Mesodermal cell (in vitro differentiated cells): Measurements from ENCODE around the gene DCHS1.

Experiments used
- H3K27ac ChIP-seq: 2 replicates; pipeline ENCODE4 v1.7.0; 2013; ENCODE audit warnings: mild to moderate bottlenecking, low read depth, low read length, moderate library complexity; ENCODE audit not compliant: severe bottlenecking
- H3K36me3 ChIP-seq: 2 replicates; pipeline ENCODE4 v1.7.1; 2013; ENCODE audit warnings: mild to moderate bottlenecking, low read length, moderate library complexity; ENCODE audit not compliant: control insufficient read depth, insufficient read depth
- H3K4me1 ChIP-seq: one replicate; pipeline ENCODE4 v1.7.1; 2013; ENCODE audit warnings: mild to moderate bottlenecking, low read length; ENCODE audit not compliant: insufficient read depth, control insufficient read depth, poor library complexity, severe bottlenecking
- H3K4me3 ChIP-seq: 2 replicates; pipeline ENCODE4 v1.7.0; 2013; ENCODE audit warnings: low read length, control low read depth, mild to moderate bottlenecking; ENCODE audit not compliant: insufficient read depth, poor library complexity, severe bottlenecking; ENCODE audit errors: extremely low read depth
- H3K9me3 ChIP-seq: 2 replicates; pipeline ENCODE4 v1.7.1; 2013; ENCODE audit warnings: mild to moderate bottlenecking, low read length, moderate library complexity; ENCODE audit not compliant: control insufficient read depth
- WGBS, 2 experiments: methylation state at CpG; one replicate each; pipeline ENCODE4 v1.1.5; 2013; ENCODE audit warnings: missing lambda C conversion rate in 2 of 2; ENCODE audit not compliant: insufficient coverage in 2 of 2; 5-methylcytosine and 5-hydroxymethylcytosine counted together

DCHS1 gene

DNA sequence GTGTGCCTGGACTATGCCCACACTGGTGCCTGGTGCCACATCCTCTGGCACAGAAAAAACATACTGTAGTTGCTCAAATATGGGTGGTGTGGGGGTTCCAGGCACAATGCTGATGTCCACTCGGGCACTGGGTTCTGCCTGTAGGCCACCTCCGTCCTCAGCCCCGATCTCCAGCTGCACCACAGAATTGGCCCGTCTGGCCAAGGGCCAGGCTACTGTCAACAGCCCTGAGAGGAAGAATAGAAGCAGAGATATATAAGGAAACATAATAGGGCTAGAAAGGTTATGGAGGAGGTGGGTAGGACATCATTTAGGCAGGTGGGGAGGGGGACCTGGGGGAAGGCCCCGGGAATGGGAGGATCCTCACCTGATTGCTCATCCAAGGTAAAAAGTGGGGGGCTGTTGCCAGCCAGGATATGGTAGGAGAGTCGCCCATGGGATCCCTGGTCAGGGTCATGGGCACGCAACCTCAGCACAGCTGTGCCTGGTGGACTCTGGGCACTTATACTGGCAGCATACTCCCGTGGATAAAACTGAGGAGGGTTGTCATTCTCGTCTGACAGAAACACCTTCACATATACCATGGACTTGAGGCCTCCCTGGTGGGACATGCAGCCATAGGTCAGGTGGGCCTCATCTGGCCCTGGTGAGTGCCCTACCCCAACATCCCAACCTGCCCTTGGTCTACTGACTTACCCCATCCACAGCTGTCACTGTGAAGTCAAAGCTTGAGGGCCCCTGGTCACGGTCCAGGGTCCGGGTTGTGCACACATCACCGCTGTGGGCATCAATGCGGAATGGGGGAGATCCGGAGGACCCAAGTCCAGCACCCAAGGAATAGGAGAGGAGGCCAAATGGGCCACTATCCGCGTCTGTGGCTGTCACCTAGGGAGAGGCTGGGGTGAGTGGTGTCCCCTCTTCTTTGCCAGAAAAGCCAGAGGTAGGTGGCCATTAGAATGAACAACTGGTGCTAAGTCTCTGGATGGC is 21.9 kb downstream of the DCHS1 start:
- H3K4me3 ChIP-seq, result no peak overlapping the region
- H3K27ac ChIP-seq, result no peak overlapping the region
- H3K4me1 ChIP-seq, result peaks cover 27% of the 10 kb centered on the region
- 95 to 99% methylated on average over 11 to 13 of the region's 16 CpGs for WGBS, 2 experiments
- peaks cover 71% of the 10 kb centered on the region for H3K36me3 ChIP-seq
- H3K9me3 ChIP-seq, result no peaks in the 10 kb centered on the region

DNA sequence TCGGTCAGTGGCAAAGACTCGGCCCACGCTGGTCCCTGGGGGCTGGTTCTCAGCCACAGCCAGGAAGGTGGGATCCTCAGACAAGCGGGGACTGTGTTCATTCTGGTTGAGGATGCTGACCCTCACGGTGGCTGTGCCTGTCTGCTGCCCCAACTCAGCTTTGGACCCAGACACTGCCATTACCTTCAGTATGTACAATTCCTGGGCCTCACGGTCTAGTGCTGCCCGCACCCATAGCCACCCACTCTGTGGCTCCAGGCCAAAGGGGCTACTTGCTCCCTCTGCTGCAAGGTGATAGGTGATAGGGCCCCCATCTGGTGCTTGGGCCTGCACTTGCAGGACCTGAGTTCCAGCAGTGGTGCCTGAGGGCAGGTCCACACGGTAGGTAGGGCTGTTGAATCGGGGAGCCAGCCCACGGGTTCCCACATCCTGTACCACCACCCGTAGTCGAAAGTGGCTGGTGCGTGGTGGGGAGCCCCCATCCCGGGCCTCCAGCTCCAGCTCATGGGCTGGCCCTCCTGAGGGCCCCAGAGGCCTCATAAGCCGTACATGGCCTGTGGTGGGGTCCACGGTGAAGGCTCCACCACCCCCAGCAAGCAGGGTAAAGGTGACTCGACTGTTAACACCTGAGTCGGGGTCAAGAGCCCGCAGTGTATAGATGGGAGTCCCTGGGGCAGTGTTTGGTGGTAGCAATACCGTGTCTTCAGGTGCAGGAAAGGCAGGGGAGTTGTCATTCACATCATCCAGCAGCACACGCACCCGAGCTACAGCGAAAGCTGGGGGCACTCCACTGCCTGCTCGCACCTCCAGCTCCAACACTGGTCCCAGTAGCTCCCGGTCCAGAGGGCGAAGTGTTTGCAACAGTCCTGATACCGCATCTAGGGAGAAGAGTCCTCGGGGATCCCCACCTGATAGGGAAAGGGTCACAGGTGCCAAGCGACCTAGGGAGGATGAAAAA is 23.2 kb downstream of the DCHS1 start:
- peaks cover 69% of the 10 kb centered on the region for H3K36me3 ChIP-seq
- H3K27ac ChIP-seq, result no peak overlapping the region
- WGBS, 2 experiments, result 93 to 95% methylated on average over 25 to 29 of the region's 29 CpGs
- no peaks in the 10 kb centered on the region for H3K9me3 ChIP-seq
- no peak overlapping the region for H3K4me3 ChIP-seq
- peaks cover 24% of the 10 kb centered on the region for H3K4me1 ChIP-seq

DNA sequence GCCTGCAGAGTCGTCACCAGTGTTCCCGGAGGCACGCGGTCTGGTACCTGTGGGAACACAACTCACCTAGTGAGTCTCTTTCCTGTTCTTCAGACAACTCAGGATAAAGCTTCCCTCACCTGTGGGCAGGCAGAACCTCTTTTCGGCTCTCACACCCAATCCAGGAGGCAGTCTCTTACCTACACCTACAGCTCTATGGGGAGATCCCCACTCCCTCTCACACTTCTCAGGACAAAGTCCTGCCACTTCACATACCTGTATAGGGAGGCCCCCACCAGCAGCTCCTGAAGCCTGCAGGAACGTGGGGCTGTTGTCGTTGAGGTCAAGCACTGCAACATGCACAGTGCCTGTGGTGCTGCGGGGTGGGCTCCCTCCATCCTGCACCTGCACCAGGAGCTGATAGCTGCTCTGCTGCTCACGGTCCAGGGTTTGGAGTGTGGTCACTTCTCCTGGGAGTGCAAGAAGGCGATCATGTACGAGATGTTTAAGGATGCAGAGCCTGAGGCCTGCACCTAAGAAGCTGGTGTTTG is 24.2 kb downstream of the DCHS1 start:
- Histone ChIP-seq H3K4me1 (peaks cover 18% of the 10 kb centered on the region), H3K27ac (no peak overlapping the region), H3K4me3 (no peak overlapping the region), H3K36me3 (peaks cover 74% of the 10 kb centered on the region), H3K9me3 (no peaks in the 10 kb centered on the region)
- WGBS, 2 experiments, result 89 to 91% methylated on average over 11 of the region's 11 CpGs

DNA sequence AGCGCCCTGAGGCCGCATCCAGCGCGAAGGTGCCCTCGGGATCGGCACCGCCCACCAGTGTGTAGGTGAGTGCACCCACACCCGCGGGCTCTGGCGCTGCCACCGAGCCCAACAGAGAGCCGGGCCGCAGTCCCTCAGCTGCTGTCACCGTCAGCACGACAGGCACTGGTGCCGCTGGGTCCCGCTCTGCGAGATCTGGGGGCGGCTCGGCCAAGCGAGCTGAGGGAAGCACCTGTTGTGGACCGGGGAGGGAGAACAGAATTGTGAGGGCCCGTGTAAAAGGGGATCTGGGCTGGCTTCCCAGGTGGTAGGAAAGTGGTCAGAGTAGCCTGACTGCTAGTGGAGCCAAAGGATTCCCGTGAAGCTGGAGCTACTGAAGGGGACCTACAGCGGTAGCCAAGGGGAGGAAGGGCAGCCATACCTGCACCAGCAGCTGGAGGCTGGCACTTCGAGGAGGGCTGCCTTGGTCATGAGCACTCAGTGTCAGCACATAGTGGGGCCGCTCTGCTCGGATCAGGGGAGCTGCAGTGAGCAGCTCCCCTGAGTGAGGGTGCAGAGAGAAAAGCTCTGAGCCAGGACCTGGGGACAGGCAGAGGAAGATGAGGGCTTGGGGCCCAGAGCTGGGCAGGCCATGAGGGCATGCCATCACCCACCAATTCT is 24.8 kb downstream of the DCHS1 start:
- H3K4me3 ChIP-seq, result no peak overlapping the region
- 45 to 56% methylated on average over 27 to 28 of the region's 28 CpGs for WGBS, 2 experiments

DNA sequence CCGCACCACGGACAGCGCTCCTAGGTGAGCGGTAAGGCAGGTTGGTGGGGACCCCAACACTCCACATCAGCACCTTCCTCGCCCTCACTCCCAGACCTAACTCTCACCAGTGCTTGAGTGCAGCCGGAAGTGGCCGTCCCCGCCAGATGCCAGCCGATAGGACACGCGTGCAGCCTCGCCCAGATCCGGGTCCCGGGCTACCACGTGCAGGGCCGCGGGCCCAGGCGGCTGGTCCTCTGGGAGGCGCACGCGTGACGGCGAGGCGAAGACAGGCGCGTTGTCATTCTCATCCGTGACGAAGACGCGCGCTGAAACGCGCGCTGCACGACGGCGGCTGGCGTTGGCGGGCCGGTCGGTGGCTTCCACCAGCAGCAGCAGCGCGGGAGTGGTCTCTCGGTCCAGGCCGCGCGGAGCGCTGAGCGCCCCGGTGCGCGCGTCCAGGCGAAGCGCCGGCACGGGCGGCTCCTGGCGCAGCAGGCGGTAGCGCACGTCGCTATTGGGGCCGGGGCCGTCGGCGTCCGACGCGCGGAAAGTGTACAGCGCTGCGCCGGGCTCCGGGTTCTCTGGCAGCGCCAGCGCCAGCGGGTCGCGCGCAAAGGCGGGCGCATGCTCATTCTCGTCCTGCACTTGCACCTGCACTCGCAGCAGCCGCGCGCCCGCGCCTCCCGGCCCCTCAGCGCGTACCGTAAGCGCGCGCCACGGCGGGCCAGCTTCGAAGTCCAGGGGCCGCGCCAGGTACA is 25.5 kb downstream of the DCHS1 start:
- H3K36me3 ChIP-seq, result peaks cover 87% of the 10 kb centered on the region
- peaks cover 5% of the 10 kb centered on the region for H3K4me1 ChIP-seq
- H3K27ac ChIP-seq, result no peak overlapping the region
- WGBS, 2 experiments, result 48 to 57% methylated on average over 79 to 101 of the region's 102 CpGs
- H3K9me3 ChIP-seq, result no peaks in the 10 kb centered on the region
- no peak overlapping the region for H3K4me3 ChIP-seq

More for the DNA sequence above, 24.8 kb downstream of the DCHS1 start:
- Histone ChIP-seq H3K9me3 (no peaks in the 10 kb centered on the region), H3K36me3 (peaks cover 80% of the 10 kb centered on the region), H3K27ac (no peak overlapping the region), H3K4me1 (peaks cover 12% of the 10 kb centered on the region)

DNA sequence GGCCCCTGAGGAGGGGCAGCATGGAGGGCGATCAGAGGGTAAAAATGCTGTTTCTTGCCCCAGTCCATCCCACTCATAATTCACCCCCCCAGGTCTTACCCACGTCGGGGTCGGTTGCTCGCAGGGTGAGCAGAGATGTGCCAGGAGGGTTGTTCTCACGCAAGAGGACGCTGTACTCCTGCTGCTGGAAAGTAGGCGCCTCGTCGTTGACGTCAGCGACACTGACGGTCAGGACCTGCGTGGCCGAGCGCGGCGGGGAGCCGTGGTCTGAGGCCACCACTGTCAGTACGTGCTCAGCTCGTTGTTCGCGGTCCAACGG is 26.1 kb downstream of the DCHS1 start:
- WGBS, 2 experiments, result 97 to 98% methylated on average over 22 to 23 of the region's 24 CpGs
- H3K4me1 ChIP-seq, result peaks cover under 1% of the 10 kb centered on the region
- H3K9me3 ChIP-seq, result no peaks in the 10 kb centered on the region
- H3K27ac ChIP-seq, result no peak overlapping the region
- H3K4me3 ChIP-seq, result no peak overlapping the region
- H3K36me3 ChIP-seq, result peaks cover 91% of the 10 kb centered on the region

DNA sequence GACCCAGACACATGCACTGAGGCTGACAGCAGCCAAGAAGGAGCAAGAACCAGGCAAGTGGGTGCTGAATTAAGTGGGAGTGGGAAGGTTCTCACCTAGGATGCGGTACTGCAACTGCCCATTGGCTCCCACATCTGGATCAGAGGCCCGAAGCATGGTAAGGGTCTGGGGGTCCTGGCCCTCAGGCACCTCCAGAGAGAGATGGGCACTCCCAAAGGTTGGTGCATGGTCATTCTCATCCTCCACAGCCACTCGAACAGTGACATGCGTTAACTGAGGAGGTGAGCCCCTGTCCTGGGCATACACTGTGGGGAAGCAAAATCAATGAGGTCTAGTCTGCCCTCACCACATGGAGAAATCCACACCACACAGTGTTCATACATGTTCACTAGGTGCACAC is 27.1 kb downstream of the DCHS1 start:
- H3K36me3 ChIP-seq, result peaks cover 90% of the 10 kb centered on the region
- 93 to 100% methylated on average over 3 to 4 of the region's 4 CpGs for WGBS, 2 experiments

DNA sequence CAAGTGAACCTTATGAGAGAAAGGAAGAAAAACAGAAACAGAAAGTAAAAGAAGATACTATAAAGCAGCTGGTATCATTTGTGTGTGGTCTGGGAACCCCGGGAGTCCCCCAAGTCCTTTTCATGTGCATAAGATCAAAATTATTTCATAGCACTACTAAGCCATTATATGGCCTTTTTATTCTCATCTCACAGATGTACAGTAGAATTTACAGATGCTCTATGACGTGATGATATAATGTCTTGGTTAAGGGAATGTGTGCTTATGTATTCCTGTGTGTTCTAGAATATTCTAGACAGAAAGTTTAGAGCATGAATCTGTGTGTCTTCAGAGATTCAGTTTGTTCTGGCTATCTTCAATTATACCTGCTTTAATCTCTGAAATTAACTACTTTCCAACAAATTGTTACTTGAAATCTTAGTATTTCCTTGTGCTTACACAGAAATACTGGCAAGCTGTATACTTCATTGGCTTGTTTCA is 27.8 kb downstream of the DCHS1 start:
- Histone ChIP-seq H3K36me3 (peaks cover 89% of the 10 kb centered on the region), H3K27ac (no peak overlapping the region), H3K4me1 (no peaks in the 10 kb centered on the region), H3K9me3 (no peaks in the 10 kb centered on the region), H3K4me3 (no peak overlapping the region)
- no CpG with 5 or more reads among the region's 2 CpGs for whole genome bisulfite sequencing, 2 experiments

More for the DNA sequence above, 27.1 kb downstream of the DCHS1 start:
- Histone ChIP-seq H3K9me3 (no peaks in the 10 kb centered on the region), H3K4me3 (no peak overlapping the region), H3K27ac (no peak overlapping the region), H3K4me1 (no peaks in the 10 kb centered on the region)

DNA sequence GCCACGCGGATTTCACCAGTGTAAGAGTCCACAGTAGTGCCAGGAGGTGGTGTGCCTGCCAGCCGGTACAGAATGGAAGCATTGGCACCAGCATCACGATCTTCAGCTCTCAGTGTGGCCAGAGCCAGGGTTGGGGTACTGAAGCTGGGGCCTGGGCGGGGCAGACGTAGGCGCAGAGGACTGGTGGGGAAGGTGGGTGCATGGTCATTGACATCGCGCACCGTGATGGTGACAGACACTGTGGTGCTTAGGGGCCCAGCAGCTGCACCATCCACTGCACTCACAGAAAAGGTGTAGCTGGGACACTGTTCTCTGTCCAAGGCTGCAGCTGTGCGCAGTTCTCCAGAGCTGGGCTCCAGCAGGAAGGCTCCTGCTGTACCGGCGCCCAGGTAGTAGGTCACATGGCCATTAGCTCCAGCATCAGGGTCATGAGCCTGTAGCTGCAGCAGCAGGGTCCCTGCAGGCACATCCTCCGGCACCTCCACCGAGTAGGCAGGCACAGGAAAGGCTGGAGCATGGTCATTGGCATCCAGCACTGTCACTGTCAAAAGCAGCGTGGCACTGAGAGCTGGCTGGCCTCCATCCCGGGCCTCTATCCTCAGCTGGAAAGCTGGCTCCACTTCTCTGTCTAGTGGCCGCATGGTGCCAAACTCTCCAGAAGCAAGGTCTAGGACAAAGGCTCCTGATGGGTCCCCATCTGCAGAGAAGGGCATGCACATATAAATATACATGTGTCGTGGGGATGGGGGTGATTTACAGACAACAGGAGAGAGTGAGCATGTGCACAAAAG is 28.4 kb downstream of the DCHS1 start:
- H3K9me3 ChIP-seq, result no peaks in the 10 kb centered on the region
- no peak overlapping the region for H3K4me3 ChIP-seq
- H3K36me3 ChIP-seq, result peaks cover 85% of the 10 kb centered on the region
- 88 to 89% methylated on average over 17 to 19 of the region's 19 CpGs for WGBS, 2 experiments
- no peaks in the 10 kb centered on the region for H3K4me1 ChIP-seq
- H3K27ac ChIP-seq, result no peak overlapping the region
